K562 (cell line): ENCODE data around the gene PTPN20. TPM values are rescaled to one million over a fixed set of nuclear protein-coding genes. Genes with fewer than 3 reads are reported as not detected.

Experiments used
- ATAC-seq: fragments of 200-7000 bp; cut with Tn5 transposase; 3 replicates; pipeline ENCODE4 v1.9.1; 2020; ENCODE audit warnings: moderate library complexity
- BruUV-seq: library from RNA; stranded (reverse); fragments of 400-500 nt; replicated peaks from 2 replicates; lab custom pipeline; 2021; lab: Mats Ljungman, UMichigan
- CTCF ChIA-PET: fragments of 300-600 bp; formaldehyde crosslinking; extraction: SDS; loops from one replicate; lab custom pipeline; 2021; ENCODE audit warnings: low intra/inter-chr PET ratio; lab: Yijun Ruan, JAX
- POLR2A ChIA-PET: fragments of 300-600, 350-650 bp; sonication (Branson Sonifier 250); formaldehyde crosslinking; extraction: SDS; loops from one replicate; lab custom pipeline; 2021; ENCODE audit warnings: antibody characterized with exemption, inconsistent platforms; lab: Yijun Ruan, JAX
- DNase-seq, 4 experiments: peaks; one replicate each; pipeline versions ENCODE4 v3.0.0 to v3.0.0-alpha.2; 2011 to 2018; ENCODE audit warnings: low spot score in 3 of 4, mixed read lengths in 3 of 4; ENCODE audit errors: extremely low read depth in 1 of 4
- FAIRE-seq: peaks from 2 replicates; lab custom pipeline; 2011; peaks lifted over from hg19 to GRCh38; lab: Jason Lieb, UNC
- H2AFZ ChIP-seq: 2 replicates; pipeline ENCODE4 v1.6.0; 2011; ENCODE audit warnings: low read depth, low read length, control low read depth, inconsistent platforms
- H3K27ac ChIP-seq: fragments of 200-600 bp; 3 replicates; pipeline ENCODE4 v1.8.0; 2011; ENCODE audit warnings: low read depth, mild to moderate bottlenecking, control low read depth, inconsistent platforms, low read length, moderate library complexity, mixed read lengths; ENCODE audit errors: extremely low read depth
- H3K27me3 ChIP-seq, 2 experiments: fragments of 300-600 bp in 1 of 2; 2 replicates in 1 of 2; 3 replicates in 1 of 2; pipeline versions ENCODE4 v1.6.0 to v1.8.0; 2011; ENCODE audit warnings: inconsistent platforms in 2 of 2, low read length in 2 of 2, mild to moderate bottlenecking in 1 of 2, mixed read lengths in 1 of 2, moderate library complexity in 1 of 2; ENCODE audit not compliant: control insufficient read depth in 2 of 2, insufficient read depth in 2 of 2
- H3K36me3 ChIP-seq: fragments of 300-600 bp; 3 replicates; pipeline ENCODE4 v1.8.0; 2011; ENCODE audit warnings: mild to moderate bottlenecking, low read length, inconsistent platforms; ENCODE audit not compliant: control insufficient read depth, insufficient read depth
- H3K4me1 ChIP-seq, 2 experiments: fragments of 200-600 bp in 1 of 2; replicated peaks in 1 of 2; 2 replicates in 1 of 2; 3 replicates in 1 of 2; pipeline versions ENCODE4 v1.5.1 to v1.8.0; 2011; ENCODE audit warnings: inconsistent platforms in 2 of 2, low read length in 2 of 2, mild to moderate bottlenecking in 1 of 2, mixed read lengths in 1 of 2, moderate library complexity in 1 of 2; ENCODE audit not compliant: control insufficient read depth in 2 of 2, insufficient read depth in 2 of 2
- H3K4me2 ChIP-seq: 2 replicates; pipeline ENCODE4 v1.6.1; 2011; ENCODE audit warnings: low read length, control low read depth, inconsistent platforms, mixed read lengths; ENCODE audit not compliant: insufficient read depth
- H3K4me3 ChIP-seq: fragments of 200-600 bp; sonication (generic), shearing (Covaris generic); 2 replicates; pipeline ENCODE4 v1.5.1; 2016; ENCODE audit warnings: control low read depth, inconsistent platforms
- H3K79me2 ChIP-seq: fragments of 200-600 bp; 3 replicates; pipeline ENCODE4 v1.8.0; 2011; ENCODE audit warnings: low read length, inconsistent platforms; ENCODE audit not compliant: control insufficient read depth, insufficient read depth
- H3K9ac ChIP-seq, 2 experiments: 2 replicates each; pipeline versions ENCODE4 v1.6.0 to v1.6.1; 2011; ENCODE audit warnings: low read depth in 2 of 2, low read length in 2 of 2, control low read depth in 1 of 2, inconsistent platforms in 1 of 2, mild to moderate bottlenecking in 1 of 2, mixed read lengths in 1 of 2; ENCODE audit not compliant: insufficient read depth in 1 of 2
- H3K9me1 ChIP-seq: one replicate; pipeline ENCODE4 v1.6.0; 2011; ENCODE audit warnings: inconsistent platforms, mild to moderate bottlenecking, low read length, moderate library complexity; ENCODE audit not compliant: control insufficient read depth, insufficient read depth
- H3K9me3 ChIP-seq: replicated peaks from 2 replicates; pipeline ENCODE4 v1.5.1; 2011; ENCODE audit warnings: low read depth, low read length, inconsistent platforms; ENCODE audit not compliant: control insufficient read depth, insufficient read depth
- H4K20me1 ChIP-seq: replicated peaks from 2 replicates; pipeline ENCODE4 v1.6.1; 2011; ENCODE audit warnings: low read length, inconsistent platforms, mixed read lengths; ENCODE audit not compliant: control insufficient read depth, insufficient read depth
- HSF4 ChIP-seq: fragments of 250-450 bp; sonication (Bioruptor Pico); IDR thresholded peaks from 2 replicates; pipeline ENCODE4 v2.1.2; 2022; ENCODE audit warnings: mild to moderate bottlenecking, moderate library complexity, borderline replicate concordance
- POLR3A ChIP-seq: IDR thresholded peaks from 2 replicates; pipeline ENCODE4 v1.6.1; 2011; ENCODE audit warnings: borderline replicate concordance, mild to moderate bottlenecking, moderate library complexity; ENCODE audit not compliant: insufficient read length, insufficient read depth; ENCODE audit errors: extremely low read depth
- SP2 ChIP-seq: IDR thresholded peaks from 2 replicates; pipeline ENCODE4 v1.6.1; 2011; ENCODE audit warnings: mild to moderate bottlenecking, low read depth, low read length, moderate library complexity; ENCODE audit not compliant: poor library complexity, severe bottlenecking; ENCODE audit errors: extremely low read depth
- SRSF3 ChIP-seq: fragments of 200-400 bp; formaldehyde crosslinking; IDR thresholded peaks from 2 replicates; pipeline ENCODE4 v1.6.1; 2016; ENCODE audit warnings: mild to moderate bottlenecking, low read length, moderate library complexity; ENCODE audit not compliant: insufficient read depth
- TCF3 ChIP-seq: sonication (generic); formaldehyde crosslinking; IDR thresholded peaks from 2 replicates; pipeline ENCODE4 v1.4.0; 2020; ENCODE audit warnings: mild to moderate bottlenecking, missing genetic modification reagents
- YY1 ChIP-seq, 3 experiments: IDR thresholded peaks; 2 replicates each; pipeline ENCODE4 v1.6.1; 2011; ENCODE audit warnings: low read length in 2 of 3, mild to moderate bottlenecking in 2 of 3, moderate library complexity in 2 of 3, borderline replicate concordance in 1 of 3, control low read depth in 1 of 3, low read depth in 1 of 3; ENCODE audit not compliant: insufficient read depth in 3 of 3, insufficient replicate concordance in 2 of 3, control insufficient read depth in 1 of 3, insufficient read length in 1 of 3; ENCODE audit errors: extremely low read depth in 1 of 3
- WGBS: fragments of 100-300 bp; shearing (Covaris generic); methylation state at CpG from one replicate; pipeline ENCODE4 v1.1.6; 2016; ENCODE audit warnings: low coverage, mixed read lengths; ENCODE audit not compliant: insufficient coverage; ENCODE audit errors: missing lambda C conversion rate; 5-methylcytosine and 5-hydroxymethylcytosine counted together
- in situ Hi-C: fragments of 300-500 bp; cut with MboI; formaldehyde crosslinking; loops from 4 replicates; pipeline ENCODE4 v1.15.0; 2018; ENCODE audit warnings: inconsistent platforms, mixed read lengths
- intact Hi-C: fragments of 100-400 bp; cut with micrococcal nuclease; formaldehyde crosslinking; loops from 2 replicates; pipeline ENCODE4 v1.14.2; 2022
- polyA plus RNA-seq, 8 experiments: library from polyadenylated mRNA; depleted of rRNA in 4 of 8; stranded (reverse) in 5 of 8; unstranded in 3 of 8; fragments of >200 nt; fragmentation: Nextera tagmentation in 2 of 8; fragmentation: Illumina TruSeq in 1 of 8; extraction: Ambion mirVana in 2 of 8; extraction: Trizol in 1 of 8; gene quantifications; 2 replicates each; pipeline versions ENCODE4 v1.2.1 to v1.2.3, GENCODE V29; 2011 to 2014; ENCODE audit warnings: inconsistent platforms in 1 of 8, missing spikeins in 1 of 8
- total RNA-seq, 7 experiments: library from RNA; depleted of rRNA in 6 of 7; stranded (reverse); fragments of >200 nt in 6 of 7; fragmentation: Illumina TruSeq in 2 of 7; extraction: Trizol in 2 of 7; gene quantifications; 2 replicates each; pipeline versions ENCODE4 v1.2.1 to v1.2.3, GENCODE V29; 2011 to 2021; ENCODE audit warnings: low replicate concordance in 1 of 7
- TF ChIP-seq, protein P1 (sequence below), 2 experiments: IDR thresholded peaks in 1 of 2; conservative IDR thresholded peaks in 1 of 2; 2 replicates each; pipeline ENCODE4 v1.6.1; 2016; ENCODE audit warnings: low read depth in 2 of 2, mild to moderate bottlenecking in 1 of 2, missing compliant biosample characterization in 1 of 2, missing genetic modification characterization in 1 of 2, moderate library complexity in 1 of 2
- TF ChIP-seq, protein P2 (sequence below), 2 experiments: fragments of 200-800 bp in 1 of 2; sonication (Bioruptor generic) in 1 of 2; sonication (generic) in 1 of 2; formaldehyde crosslinking in 1 of 2; IDR thresholded peaks in 1 of 2; conservative IDR thresholded peaks in 1 of 2; 2 replicates each; pipeline versions ENCODE4 v1.5.0 to v1.6.1; 2016 to 2020; ENCODE audit warnings: missing compliant biosample characterization in 1 of 2, missing genetic modification characterization in 1 of 2, missing genetic modification reagents in 1 of 2
- TF ChIP-seq, protein P3 (sequence below): sonication (generic); formaldehyde crosslinking; IDR thresholded peaks from 2 replicates; pipeline ENCODE4 v1.8.1; 2023; ENCODE audit warnings: mild to moderate bottlenecking, missing genetic modification reagents

Gene PTPN20
- total and polyA plus RNA-seq, 9 of the 15 experiments (the other 6 are each of a cell fraction or from before 2014, with no cell fraction given), result 0.03 to 0.18 (median 0.10) TPM; not detected in 6

DNA sequence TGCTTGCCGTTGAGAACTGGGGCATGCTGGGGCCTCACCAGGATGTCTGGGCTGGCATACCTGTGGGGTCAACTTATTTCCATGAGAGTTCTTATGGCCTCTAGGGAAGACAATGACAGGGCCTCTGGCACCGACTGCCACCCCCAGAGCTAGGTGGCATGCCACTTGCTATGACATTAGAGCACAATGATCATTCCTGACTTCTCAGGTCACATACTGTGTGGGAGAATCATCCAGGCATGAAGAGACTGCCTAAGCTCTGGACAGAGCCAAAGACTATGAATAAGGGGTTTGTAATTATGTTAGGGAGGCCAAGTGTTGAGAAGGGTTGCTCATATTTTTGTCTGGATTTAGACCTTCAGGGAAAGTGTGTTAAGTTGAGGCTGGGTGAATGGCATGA is 97.5 kb downstream of the PTPN20 start:
- no peak overlapping the region for H2AFZ ChIP-seq
- CTCF ChIA-PET, result no interaction called here
- no peak for TF ChIP-seq HSF4 (CRISPR knock-in tag)
- no peak for TF ChIP-seq SP2
- TF ChIP-seq YY1 (IDR thresholded peaks at IDR 0.05; ENCODE audit: borderline replicate concordance in 1 of 3, control insufficient read depth in 1 of 3, extremely low read depth in 1 of 3, insufficient read depth in 3 of 3, insufficient read length in 1 of 3, insufficient replicate concordance in 2 of 3, low read depth in 1 of 3, low read length in 2 of 3), result no peak
- TF ChIP-seq, protein P1, sequence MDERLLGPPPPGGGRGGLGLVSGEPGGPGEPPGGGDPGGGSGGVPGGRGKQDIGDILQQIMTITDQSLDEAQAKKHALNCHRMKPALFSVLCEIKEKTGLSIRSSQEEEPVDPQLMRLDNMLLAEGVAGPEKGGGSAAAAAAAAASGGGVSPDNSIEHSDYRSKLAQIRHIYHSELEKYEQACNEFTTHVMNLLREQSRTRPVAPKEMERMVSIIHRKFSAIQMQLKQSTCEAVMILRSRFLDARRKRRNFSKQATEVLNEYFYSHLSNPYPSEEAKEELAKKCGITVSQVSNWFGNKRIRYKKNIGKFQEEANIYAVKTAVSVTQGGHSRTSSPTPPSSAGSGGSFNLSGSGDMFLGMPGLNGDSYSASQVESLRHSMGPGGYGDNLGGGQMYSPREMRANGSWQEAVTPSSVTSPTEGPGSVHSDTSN (CRISPR knock-in tag; IDR thresholded peaks at IDR 0.05; ENCODE audit: low read depth), result no peak
- TF ChIP-seq, protein P1 (tag; conservative IDR thresholded peaks at IDR 0.05; ENCODE audit: low read depth), result no peak
- TF ChIP-seq, protein P2, sequence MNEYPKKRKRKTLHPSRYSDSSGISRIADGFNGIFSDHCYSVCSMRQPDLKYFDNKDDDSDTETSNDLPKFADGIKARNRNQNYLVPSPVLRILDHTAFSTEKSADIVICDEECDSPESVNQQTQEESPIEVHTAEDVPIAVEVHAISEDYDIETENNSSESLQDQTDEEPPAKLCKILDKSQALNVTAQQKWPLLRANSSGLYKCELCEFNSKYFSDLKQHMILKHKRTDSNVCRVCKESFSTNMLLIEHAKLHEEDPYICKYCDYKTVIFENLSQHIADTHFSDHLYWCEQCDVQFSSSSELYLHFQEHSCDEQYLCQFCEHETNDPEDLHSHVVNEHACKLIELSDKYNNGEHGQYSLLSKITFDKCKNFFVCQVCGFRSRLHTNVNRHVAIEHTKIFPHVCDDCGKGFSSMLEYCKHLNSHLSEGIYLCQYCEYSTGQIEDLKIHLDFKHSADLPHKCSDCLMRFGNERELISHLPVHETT (CRISPR knock-in tag; conservative IDR thresholded peaks at IDR 0.05 in 1 of 2, IDR thresholded peaks at IDR 0.05 in 1 of 2), result no peak
- TF ChIP-seq SRSF3, result no peak
- TF ChIP-seq, protein P3, sequence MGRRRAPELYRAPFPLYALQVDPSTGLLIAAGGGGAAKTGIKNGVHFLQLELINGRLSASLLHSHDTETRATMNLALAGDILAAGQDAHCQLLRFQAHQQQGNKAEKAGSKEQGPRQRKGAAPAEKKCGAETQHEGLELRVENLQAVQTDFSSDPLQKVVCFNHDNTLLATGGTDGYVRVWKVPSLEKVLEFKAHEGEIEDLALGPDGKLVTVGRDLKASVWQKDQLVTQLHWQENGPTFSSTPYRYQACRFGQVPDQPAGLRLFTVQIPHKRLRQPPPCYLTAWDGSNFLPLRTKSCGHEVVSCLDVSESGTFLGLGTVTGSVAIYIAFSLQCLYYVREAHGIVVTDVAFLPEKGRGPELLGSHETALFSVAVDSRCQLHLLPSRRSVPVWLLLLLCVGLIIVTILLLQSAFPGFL (CRISPR knock-in tag), result no peak
- no peak for TF ChIP-seq TCF3 (CRISPR knock-in tag)
- no peak for TF ChIP-seq POLR3A
- TF ChIP-seq, all 486 proteins: peak for 0
- no TSS peak for BruUV-seq
- H3K27me3 ChIP-seq, result peaks cover 2 to 9% of the 10 kb centered on the region in 2 experiments; a peak in 3 of 5 replicates
- intact Hi-C loops (no loop called here), in situ Hi-C loops (no loop called here)
- FAIRE-seq (no peak), DNase-seq (no peak), ATAC-seq (no peak)
- H3K79me2 ChIP-seq, result no peaks in the 10 kb centered on the region
- POLR2A ChIA-PET, result interaction anchor here (0.6 kb wide), 1 partner anchor 299 kb away, joined by 5 read pairs; no protein-coding TSS in a partner anchor
- H3K36me3 ChIP-seq, result no peaks in the 10 kb centered on the region
- H3K9ac ChIP-seq, result no peak overlapping the region
- H4K20me1 ChIP-seq, result no peaks in the 10 kb centered on the region
- no peaks in the 10 kb centered on the region for H3K9me1 ChIP-seq
- no peak overlapping the region for H3K27ac ChIP-seq
- no peaks in the 10 kb centered on the region for H3K9me3 ChIP-seq
- WGBS, result 0% methylated on average over 2 of the region's 2 CpGs
- no peak overlapping the region for H3K4me3 ChIP-seq
- H3K4me1 ChIP-seq, result no peaks in the 10 kb centered on the region
- H3K4me2 ChIP-seq, result no peak overlapping the region
